HG03342 (cell line): ENCODE measurements around the gene RRP8.

Experiments
- ATAC-seq: cut with Tn5 transposase; IDR thresholded peaks from one replicate; pipeline ENCODE4 v1.9.1; 2021; ENCODE audit warnings: mild to moderate bottlenecking, moderate library complexity; ENCODE audit not compliant: unreplicated experiment

The RRP8 gene

DNA sequence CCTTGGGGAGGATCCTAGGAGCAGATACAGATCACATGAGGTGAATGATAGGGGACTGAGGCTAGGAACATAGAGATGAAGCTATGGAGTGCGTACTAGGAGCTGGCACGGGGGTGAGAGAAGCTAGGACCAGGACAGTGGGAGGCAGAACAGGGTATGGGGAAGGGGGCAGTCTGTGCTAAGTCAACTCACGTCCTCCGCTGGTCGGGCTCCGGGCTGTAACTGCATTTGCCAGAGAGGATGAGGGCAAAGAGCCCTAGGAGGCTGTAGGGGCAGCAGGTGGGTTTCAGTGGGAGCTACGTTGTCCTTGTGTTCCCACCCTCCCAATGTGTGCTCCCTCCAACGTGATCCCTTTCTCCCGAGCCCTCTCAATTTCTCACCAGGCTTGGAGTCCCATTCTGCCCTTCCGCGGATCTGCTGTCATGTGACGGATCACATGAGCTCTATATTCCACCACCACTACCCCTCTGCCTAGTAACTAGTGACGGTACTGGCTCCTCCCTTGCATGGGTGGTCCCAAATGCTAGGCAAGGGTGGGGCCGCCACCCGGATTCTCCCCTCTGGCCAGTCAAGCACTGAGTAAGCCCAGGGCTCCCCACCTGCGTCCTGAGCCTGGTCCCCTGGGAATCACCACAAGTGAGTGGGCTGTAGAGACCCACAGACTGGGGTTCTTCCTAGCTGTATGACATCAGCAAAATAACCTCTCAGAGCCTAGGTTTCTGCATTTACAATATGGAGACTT is 15.8 kb upstream of the RRP8 start, which contains the start of gene TPP1:
TPP1 (minus strand) TSS at position 419 of the 742 bp plus-strand sequence; CDS start at position 397, 22 bp downstream.
- peak; percentile 99 for ATAC-seq

- ATAC-seq: no peak
Measured at GRCh38 chr11:6618117-6619003, 14.9 kb upstream of the RRP8 start.

DNA sequence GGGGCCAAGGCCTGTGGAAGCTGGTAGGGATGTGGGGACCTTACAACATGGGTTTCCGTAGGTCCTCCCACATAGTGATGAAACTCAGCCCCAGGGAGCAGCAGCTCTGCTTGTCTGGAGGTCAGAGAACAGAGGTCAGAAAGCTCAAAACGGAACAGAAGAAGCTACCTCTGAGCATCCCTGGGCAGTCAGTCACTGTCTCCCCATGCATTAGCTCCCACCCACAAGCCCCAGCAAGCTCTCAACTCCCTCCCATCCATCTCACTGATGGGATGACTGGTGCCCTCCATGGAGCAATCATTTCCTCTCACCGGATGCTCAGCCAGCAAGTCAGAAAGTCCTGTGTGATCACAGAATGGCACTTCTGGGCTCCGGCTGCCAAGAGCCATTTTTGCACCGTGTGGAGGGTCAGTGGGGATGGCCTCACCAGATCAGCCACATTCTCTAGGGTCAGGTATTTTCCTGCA is 13.9 kb upstream of the RRP8 start:
- no peak for ATAC-seq

GRCh38 chr11:6616596-6617250 is 13.3 kb upstream of the RRP8 start:
- ATAC-seq: no peak

GRCh38 chr11:6615882-6616585 is 12.6 kb upstream of the RRP8 start:
- ATAC-seq: no peak

DNA sequence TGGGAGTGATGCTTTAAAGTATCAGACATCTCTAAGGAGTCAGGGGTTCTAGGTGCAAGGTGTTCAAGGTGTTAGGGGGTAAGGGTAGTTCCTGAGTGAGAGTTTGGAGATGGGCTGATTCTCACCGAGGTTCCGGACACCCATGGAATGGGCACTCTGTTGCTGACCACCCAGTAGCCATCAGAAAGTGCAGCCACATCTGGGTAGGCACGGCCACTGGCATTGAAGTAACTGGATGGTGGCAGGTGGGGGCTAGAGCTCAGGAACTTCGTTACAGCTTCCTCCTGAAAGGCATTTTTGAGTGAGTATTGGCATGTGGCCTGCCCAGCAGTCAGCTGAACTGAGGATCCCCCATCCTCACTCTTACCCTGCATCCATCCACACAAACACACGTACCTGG is 11.6 kb upstream of the RRP8 start:
- no peak for ATAC-seq

- no peak for ATAC-seq
Measured at GRCh38 chr11:6614446-6614845, 11.0 kb upstream of the RRP8 start.

DNA sequence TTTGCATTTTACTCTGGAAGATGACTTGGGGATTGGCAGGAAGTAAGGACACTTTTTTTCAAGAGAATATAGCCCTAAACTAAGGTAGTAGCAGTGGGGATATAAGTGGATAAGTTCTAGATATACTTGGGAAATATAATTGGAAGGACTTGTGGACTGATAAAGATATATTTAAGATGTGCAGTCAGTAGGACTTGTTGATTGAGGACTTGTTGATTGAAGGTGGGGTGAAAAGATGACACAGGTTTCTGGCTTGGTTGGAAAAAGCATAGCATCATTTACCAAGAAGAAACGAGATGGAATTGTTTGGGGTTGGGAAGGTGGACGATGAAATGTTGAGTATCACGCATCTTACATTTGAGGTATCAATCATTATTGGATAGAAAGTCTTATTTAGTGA is 10.1 kb upstream of the RRP8 start:
- ATAC-seq: no peak

DNA sequence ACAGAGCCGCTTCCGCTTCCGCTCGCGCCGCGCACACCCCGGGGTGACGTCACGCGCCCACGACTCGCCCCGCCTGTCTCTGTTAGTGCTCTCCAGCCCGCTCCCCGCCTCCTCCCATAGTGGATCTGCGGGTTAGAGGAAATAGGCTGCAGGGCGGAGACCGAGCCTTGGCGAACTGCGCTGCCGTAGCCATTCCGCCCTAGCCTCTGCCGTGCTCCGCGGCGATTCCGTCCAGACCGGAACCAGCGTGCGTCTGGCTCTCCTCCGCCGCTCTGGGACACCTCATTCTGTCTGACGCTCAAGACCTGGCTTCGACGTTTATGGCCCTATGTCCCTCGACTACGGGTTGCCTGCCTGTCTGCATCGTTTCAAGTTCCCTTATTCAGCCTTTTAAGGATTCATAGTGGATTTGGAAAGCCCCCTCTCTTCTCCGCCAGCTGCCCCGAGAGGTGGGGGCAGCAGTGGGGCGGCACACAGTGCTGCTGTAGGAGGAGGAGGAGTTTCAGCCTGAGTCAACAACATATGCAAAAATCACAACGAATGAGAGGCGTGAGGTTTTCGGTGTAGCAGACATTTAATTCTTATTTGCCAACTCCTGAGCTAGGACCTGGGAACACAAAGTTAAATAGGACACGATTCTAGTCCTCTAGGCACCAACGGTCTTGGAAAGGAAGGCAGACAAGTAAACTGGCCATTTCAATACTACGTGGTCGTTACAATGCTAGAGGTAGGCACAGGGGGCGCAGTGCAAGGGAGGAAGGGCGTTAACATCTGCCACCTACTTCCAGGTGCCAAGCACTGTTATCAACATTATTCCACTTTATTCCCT is 9.0 kb upstream of the RRP8 start, which contains the start of gene TAF10:
TAF10 (minus strand) TSS at position 4 of the 829 bp plus-strand sequence. CDS start 27 bp downstream, outside the sequence.
- ATAC-seq: peak; percentile 86

DNA sequence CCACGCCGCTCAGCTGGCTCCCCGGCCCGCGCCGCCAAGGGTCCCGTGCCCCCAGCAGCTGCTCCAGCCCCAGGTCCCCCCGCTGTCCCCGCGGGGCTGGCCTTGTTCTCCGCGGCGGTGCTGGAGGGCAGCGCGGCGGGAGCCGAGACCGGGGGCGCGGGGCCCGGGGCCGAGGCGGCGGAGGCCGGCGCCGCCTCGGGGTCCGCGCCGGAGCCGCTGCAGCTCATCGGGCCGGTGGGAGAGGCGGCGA is 8.5 kb upstream of the RRP8 start:
- ATAC-seq: peak; percentile 11

- ATAC-seq: peak; percentile 3
Measured at GRCh38 chr11:6611092-6611962, 7.9 kb upstream of the RRP8 start.

GRCh38 chr11:6610591-6610990 is 7.2 kb upstream of the RRP8 start:
- no peak for ATAC-seq

- ATAC-seq: no peak
Measured at GRCh38 chr11:6609502-6610015, 6.1 kb upstream of the RRP8 start.

DNA sequence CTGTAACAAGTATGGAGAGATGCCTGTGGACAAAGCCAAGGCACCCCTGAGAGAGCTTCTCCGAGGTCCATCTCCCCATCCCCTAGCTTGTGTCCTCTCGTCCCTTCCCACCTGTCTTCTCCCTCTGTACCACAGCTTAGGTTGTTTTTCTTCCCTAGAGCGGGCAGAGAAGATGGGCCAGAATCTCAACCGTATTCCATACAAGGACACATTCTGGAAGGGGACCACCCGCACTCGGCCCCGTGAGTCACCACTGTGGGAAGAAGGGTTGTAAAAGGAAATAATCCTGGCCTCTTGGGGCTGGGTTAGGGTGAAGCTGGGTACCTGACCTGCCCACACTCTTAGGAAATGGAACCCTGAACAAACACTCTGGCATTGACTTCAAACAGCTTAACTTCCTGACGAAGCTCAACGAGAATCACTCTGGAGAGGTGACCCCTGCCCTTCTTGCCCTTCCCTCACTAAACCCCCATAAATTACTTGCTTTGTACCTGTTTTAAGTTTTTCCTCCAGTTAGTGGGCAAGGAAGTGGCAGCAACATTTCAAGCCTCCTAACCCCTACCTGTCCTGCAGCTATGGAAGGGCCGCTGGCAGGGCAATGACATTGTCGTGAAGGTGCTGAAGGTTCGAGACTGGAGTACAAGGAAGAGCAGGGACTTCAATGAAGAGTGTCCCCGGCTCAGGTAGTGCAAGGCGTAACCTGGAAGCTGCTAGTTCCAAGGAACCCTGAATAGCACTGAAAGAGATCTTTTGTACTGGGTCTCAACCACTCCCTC is 5.5 kb upstream of the RRP8 start:
- no peak for ATAC-seq

DNA sequence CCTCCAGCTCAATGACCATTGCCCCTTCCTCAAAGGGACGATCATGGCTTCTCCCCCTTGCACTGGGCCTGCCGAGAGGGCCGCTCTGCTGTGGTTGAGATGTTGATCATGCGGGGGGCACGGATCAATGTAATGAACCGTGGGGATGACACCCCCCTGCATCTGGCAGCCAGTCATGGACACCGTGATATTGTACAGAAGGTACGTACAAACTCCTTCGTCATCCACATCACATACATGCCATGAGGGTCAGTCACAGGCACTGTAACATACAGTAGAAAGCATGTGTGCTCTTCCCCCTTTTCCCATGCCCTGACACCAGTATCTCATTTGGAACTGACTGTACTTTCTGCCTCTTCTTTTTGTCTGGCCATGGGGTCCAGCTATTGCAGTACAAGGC is 4.6 kb upstream of the RRP8 start:
- ATAC-seq: no peak

DNA sequence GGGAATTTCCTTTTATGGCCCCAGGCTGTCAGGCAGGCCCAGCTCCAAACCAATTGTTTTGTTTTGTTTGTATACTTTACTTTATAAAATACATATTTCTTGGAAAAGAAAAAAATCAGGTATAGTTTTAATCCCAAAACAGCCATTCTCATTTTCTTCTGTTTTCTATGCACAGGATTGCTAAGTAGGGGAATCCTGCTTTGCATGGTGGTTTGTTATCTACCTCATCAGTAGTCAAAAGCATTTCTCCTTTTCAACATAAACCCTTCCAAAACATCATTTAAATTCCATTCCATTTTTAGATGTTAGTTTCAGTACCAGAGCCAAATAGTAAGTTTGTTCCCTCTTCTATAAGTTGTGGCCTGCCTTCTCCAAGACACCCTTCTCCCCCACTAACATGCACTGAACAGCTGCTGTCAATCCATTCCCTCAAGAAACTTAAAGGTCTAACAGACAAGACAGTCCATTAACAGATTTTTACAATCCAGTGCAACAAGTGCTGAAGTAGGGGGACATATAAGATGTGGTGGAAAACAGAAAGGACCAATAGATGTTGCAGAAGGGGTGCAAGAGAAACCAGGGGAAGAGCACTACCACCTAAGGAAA is 3.9 kb upstream of the RRP8 start:
- ATAC-seq: no peak

- ATAC-seq: peak; percentile 29
Measured at GRCh38 chr11:6606471-6607189, 3.2 kb upstream of the RRP8 start.
